CD8-positive, alpha-beta memory T cell (primary cell): ENCODE measurements around the gene SLC22A17. TPM values are rescaled to one million over a fixed set of nuclear protein-coding genes. Genes with fewer than 3 reads are reported as not detected.

Experiments used
- CTCF ChIA-PET: fragments of 350-600 bp; sonication (Branson Sonifier 250); formaldehyde crosslinking; loops from one replicate; lab custom pipeline; 2021; ENCODE audit warnings: antibody characterized with exemption; lab: Charles Lee
- POLR2A ChIA-PET: fragments of 350-600 bp; sonication (Branson Sonifier 250); formaldehyde crosslinking; loops from one replicate; lab custom pipeline; 2021; ENCODE audit warnings: antibody characterized with exemption; lab: Charles Lee
- DNase-seq, 5 donors: peaks; one replicate each; pipeline versions ENCODE4 v3.0.0 to v3.0.0-alpha.2; 2020 to 2022; ENCODE audit warnings: mixed read lengths in 1 of 5
- H3K27ac ChIP-seq: one replicate; pipeline ENCODE4 v1.7.0; 2013; ENCODE audit warnings: low read depth, mild to moderate bottlenecking, low read length, moderate library complexity
- H3K27me3 ChIP-seq: 2 replicates; pipeline ENCODE4 v1.7.0; 2013; ENCODE audit warnings: low read length, mild to moderate bottlenecking; ENCODE audit not compliant: insufficient read depth, poor library complexity, severe bottlenecking
- H3K36me3 ChIP-seq: 2 replicates; pipeline ENCODE4 v1.7.0; 2013; ENCODE audit warnings: mild to moderate bottlenecking, low read length, moderate library complexity; ENCODE audit not compliant: insufficient read depth
- H3K4me1 ChIP-seq: 2 replicates; pipeline ENCODE4 v1.7.0; 2013; ENCODE audit warnings: mild to moderate bottlenecking, low read length, moderate library complexity; ENCODE audit not compliant: insufficient read depth
- H3K4me3 ChIP-seq: 2 replicates; pipeline ENCODE4 v1.7.0; 2013; ENCODE audit warnings: mild to moderate bottlenecking, low read length
- H3K9me3 ChIP-seq: 2 replicates; pipeline ENCODE4 v1.7.0; 2013; ENCODE audit warnings: mild to moderate bottlenecking, low read length
- H3K27ac Mint-ChIP-seq, 8 donors: one replicate each; pipeline ENCODE4 v1.8.0; 2020 to 2021; ENCODE audit warnings: mixed read lengths in 8 of 8, mild to moderate bottlenecking in 6 of 8, inconsistent platforms in 3 of 8, moderate library complexity in 3 of 8
- H3K27me3 Mint-ChIP-seq, 2 donors: one replicate each; pipeline ENCODE4 v1.8.0; 2020 to 2021; ENCODE audit warnings: mixed read lengths in 2 of 2, mild to moderate bottlenecking in 1 of 2, moderate library complexity in 1 of 2
- H3K36me3 Mint-ChIP-seq, 3 donors: one replicate each; pipeline ENCODE4 v1.8.0; 2020 to 2021; ENCODE audit warnings: mixed read lengths in 3 of 3, inconsistent platforms in 1 of 3, mild to moderate bottlenecking in 1 of 3
- H3K4me1 Mint-ChIP-seq, 3 donors: one replicate each; pipeline ENCODE4 v1.8.0; 2020 to 2021; ENCODE audit warnings: mixed read lengths in 3 of 3, inconsistent platforms in 1 of 3, mild to moderate bottlenecking in 1 of 3
- H3K4me3 Mint-ChIP-seq, 7 donors: one replicate each; pipeline ENCODE4 v1.8.0; 2020 to 2021; ENCODE audit warnings: mixed read lengths in 7 of 7, mild to moderate bottlenecking in 6 of 7, moderate library complexity in 4 of 7, inconsistent platforms in 2 of 7
- H3K9me3 Mint-ChIP-seq, 5 donors: one replicate each; pipeline ENCODE4 v1.8.0; 2020 to 2022; ENCODE audit warnings: mixed read lengths in 5 of 5, mild to moderate bottlenecking in 3 of 5, moderate library complexity in 2 of 5, inconsistent platforms in 1 of 5
- polyA plus RNA-seq: library from polyadenylated mRNA; unstranded; fragments of 300-500 nt; fragmentation: Illumina TruSeq; gene quantifications from one replicate; pipeline ENCODE4 v1.2.3, GENCODE V29; 2021
- total RNA-seq, 2 experiments: library from RNA; stranded (reverse); gene quantifications; one replicate each; pipeline ENCODE4 v1.2.3, GENCODE V29; 2021

Gene SLC22A17
- total and polyA plus RNA-seq, 3 experiments from 2014 or later: 1.6 to 2.8 (median 2.6) TPM

DNA sequence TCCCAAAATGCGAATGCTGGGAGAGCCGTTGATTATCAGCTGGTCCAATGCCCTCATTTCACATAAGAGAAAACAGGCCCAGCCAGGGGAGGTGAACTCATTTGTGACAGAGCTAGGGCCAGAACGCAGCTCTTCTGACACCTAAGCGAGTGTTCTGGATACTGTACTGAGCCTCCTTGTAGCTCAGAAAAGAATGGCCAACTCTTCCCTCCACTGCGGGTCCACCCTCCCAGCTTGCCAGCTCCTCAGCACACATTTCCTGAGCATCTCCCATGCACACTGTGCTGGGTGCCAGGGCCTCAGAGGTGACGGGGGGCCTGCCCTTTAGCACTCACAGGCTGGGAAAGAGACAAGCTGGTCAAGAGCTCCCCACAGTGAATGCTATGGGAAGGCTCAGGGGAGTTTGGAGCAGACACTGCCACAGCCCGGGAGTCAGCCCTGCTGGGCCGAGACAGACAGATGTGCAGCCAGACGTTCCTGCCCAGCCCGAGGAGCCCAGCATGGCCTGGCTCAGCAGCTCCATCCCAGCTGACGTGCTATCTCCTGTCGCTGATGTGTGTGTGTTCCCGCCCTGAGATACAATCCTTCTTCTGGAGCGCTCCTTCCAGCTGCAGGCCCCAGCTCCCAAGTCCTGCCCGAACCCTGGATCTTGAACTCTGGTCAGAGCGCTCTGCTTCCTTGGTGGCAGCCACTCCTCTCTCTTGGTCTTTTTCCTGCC is 27.7 kb upstream of the SLC22A17 start:
- Mint-ChIP-seq H3K4me1 (no peaks in the 10 kb centered on the region), H3K4me3 (no peak overlapping the region), H3K27me3 (peaks cover 13 to 25% of the 10 kb centered on the region in 2 donors), H3K9me3 (no peaks in the 10 kb centered on the region), H3K27ac (no peak overlapping the region), H3K36me3 (no peaks in the 10 kb centered on the region)
- Histone ChIP-seq H3K9me3 (no peaks in the 10 kb centered on the region), H3K4me3 (no peak overlapping the region), H3K27me3 (no peaks in the 10 kb centered on the region), H3K36me3 (no peaks in the 10 kb centered on the region), H3K27ac (no peak overlapping the region), H3K4me1 (no peaks in the 10 kb centered on the region)
- ChIA-PET POLR2A (no interaction called here), CTCF (interaction anchor here (0.7 to 3.8 kb wide), 31 partner anchors 9 to 307 kb away, joined by 3 to 23 read pairs (median 4); partner anchors contain the start of gene PABPN1)
- DNase-seq: no peak

DNA sequence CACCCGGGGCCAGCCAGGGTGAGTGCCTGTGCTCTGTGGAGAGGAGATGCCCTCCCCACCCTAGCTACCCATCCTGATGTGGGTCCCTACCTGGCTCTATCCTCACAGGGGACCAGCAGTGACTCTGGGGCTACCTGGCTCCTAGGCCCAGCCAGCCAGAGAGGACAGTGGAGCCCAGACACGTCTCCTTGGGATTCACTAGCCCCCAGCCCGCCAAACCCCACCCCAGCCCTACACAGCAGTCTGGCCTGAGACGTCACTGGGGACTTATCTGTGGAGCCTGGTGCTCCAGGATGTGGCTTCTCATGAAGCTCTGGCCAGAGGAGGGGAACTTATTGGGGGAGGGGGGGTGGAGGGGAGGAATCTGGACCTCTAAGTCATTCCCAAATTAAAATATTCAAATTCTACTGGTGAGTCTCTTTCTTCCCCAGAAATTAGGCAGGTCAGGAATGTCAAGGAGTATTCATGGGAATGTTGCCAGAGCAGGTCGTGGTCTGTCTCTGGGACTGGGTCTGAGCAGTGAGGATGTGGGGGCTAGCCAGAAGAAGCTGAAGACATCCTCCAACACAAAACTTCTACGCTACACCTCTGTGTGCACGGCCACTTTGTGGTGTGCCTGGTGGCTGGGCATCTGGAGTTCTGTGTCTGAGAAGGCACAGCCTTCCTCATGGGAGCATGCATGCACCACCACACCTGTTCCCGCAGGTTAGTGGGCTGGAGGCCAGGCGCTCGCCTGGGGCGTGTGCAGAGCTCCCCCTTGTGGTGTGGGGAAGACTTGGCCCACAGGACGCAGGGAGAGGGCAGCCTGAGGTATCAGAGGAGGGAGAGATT is 26.9 kb upstream of the SLC22A17 start:
- Mint-ChIP-seq H3K36me3 (no peaks in the 10 kb centered on the region), H3K27me3 (peaks cover 13 to 25% of the 10 kb centered on the region in 2 donors)
- no peaks in the 10 kb centered on the region for H3K27me3 ChIP-seq

GRCh38 chr14:23378612-23379220 is 26.0 kb upstream of the SLC22A17 start:
- ChIA-PET POLR2A (no interaction called here), CTCF (interaction anchor here (1.1 to 3.8 kb wide), 9 partner anchors 11 to 268 kb away, joined by 3 to 23 read pairs (median 4); partner anchors contain the start of genes CEBPE and PABPN1)
- no peaks in the 10 kb centered on the region for H3K9me3 ChIP-seq
- no peaks in the 10 kb centered on the region for H3K4me1 ChIP-seq
- peaks cover 13 to 25% of the 10 kb centered on the region in 2 donors for H3K27me3 Mint-ChIP-seq
- H3K36me3 ChIP-seq: no peaks in the 10 kb centered on the region
- no peak overlapping the region for H3K4me3 ChIP-seq
- no peak overlapping the region for H3K27ac ChIP-seq
- no peaks in the 10 kb centered on the region for H3K36me3 Mint-ChIP-seq
- no peak for DNase-seq
- H3K27ac Mint-ChIP-seq: no peak overlapping the region
- no peaks in the 10 kb centered on the region for H3K27me3 ChIP-seq
- H3K4me3 Mint-ChIP-seq: no peak overlapping the region
- no peaks in the 10 kb centered on the region for H3K9me3 Mint-ChIP-seq
- no peaks in the 10 kb centered on the region for H3K4me1 Mint-ChIP-seq

More for the DNA sequence above, 26.9 kb upstream of the SLC22A17 start:
- POLR2A ChIA-PET: no interaction called here
- CTCF ChIA-PET: interaction anchor here (0.8 to 3.8 kb wide), 31 partner anchors 10 to 306 kb away, joined by 3 to 23 read pairs (median 4); partner anchors contain the start of genes CEBPE and PABPN1
- Mint-ChIP-seq H3K27ac (no peak overlapping the region), H3K9me3 (no peaks in the 10 kb centered on the region), H3K4me1 (no peaks in the 10 kb centered on the region), H3K4me3 (no peak overlapping the region)
- H3K27ac ChIP-seq: no peak overlapping the region
- no peaks in the 10 kb centered on the region for H3K36me3 ChIP-seq
- no peak overlapping the region for H3K4me3 ChIP-seq
- no peaks in the 10 kb centered on the region for H3K4me1 ChIP-seq
- H3K9me3 ChIP-seq: no peaks in the 10 kb centered on the region
- peak; percentile 49 to 74 (median 56) for DNase-seq

- Histone ChIP-seq H3K9me3 (no peaks in the 10 kb centered on the region), H3K27ac (no peak overlapping the region), H3K4me1 (no peaks in the 10 kb centered on the region), H3K27me3 (no peaks in the 10 kb centered on the region), H3K36me3 (no peaks in the 10 kb centered on the region), H3K4me3 (no peak overlapping the region)
- Mint-ChIP-seq H3K4me3 (no peak overlapping the region), H3K4me1 (no peaks in the 10 kb centered on the region), H3K27me3 (peaks cover 13 to 24% of the 10 kb centered on the region in 2 donors), H3K9me3 (no peaks in the 10 kb centered on the region), H3K27ac (no peak overlapping the region), H3K36me3 (no peaks in the 10 kb centered on the region)
- ChIA-PET CTCF (interaction anchor here (1.1 to 3.8 kb wide), 4 partner anchors 10 to 257 kb away, joined by 3 to 23 read pairs (median 5); no protein-coding TSS in a partner anchor), POLR2A (no interaction called here)
- DNase-seq: no peak
Measured at GRCh38 chr14:23377573-23378563, 25.2 kb upstream of the SLC22A17 start.

DNA sequence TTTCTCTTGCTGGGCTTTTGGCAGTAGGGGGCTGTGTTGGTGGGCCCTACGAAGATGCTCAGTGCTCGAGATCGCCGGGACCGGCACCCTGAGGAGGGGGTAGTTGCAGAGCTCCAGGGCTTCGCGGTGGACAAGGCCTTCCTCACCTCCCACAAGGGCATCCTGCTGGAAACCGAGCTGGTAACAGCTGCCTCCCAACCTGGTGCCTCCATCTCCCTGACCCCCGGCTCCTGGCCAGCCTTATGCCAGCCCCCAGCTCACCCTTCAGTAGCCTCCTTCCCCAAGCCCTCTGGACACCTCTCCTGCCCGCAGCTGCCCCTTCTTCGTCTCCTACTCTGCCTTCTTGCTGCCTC is 24.5 kb upstream of the SLC22A17 start:
- Histone ChIP-seq H3K36me3 (no peaks in the 10 kb centered on the region), H3K4me3 (no peak overlapping the region), H3K27ac (no peak overlapping the region), H3K9me3 (no peaks in the 10 kb centered on the region), H3K4me1 (no peaks in the 10 kb centered on the region), H3K27me3 (no peaks in the 10 kb centered on the region)
- Mint-ChIP-seq H3K27ac (no peak overlapping the region), H3K4me3 (no peak overlapping the region), H3K27me3 (peaks cover 12 to 18% of the 10 kb centered on the region in 2 donors), H3K9me3 (no peaks in the 10 kb centered on the region), H3K4me1 (no peaks in the 10 kb centered on the region), H3K36me3 (no peaks in the 10 kb centered on the region)
- ChIA-PET POLR2A (no interaction called here), CTCF (interaction anchor here (3.8 kb wide), 1 partner anchor 50 kb away, joined by 23 read pairs; no protein-coding TSS in a partner anchor)
- DNase-seq: no peak

DNA sequence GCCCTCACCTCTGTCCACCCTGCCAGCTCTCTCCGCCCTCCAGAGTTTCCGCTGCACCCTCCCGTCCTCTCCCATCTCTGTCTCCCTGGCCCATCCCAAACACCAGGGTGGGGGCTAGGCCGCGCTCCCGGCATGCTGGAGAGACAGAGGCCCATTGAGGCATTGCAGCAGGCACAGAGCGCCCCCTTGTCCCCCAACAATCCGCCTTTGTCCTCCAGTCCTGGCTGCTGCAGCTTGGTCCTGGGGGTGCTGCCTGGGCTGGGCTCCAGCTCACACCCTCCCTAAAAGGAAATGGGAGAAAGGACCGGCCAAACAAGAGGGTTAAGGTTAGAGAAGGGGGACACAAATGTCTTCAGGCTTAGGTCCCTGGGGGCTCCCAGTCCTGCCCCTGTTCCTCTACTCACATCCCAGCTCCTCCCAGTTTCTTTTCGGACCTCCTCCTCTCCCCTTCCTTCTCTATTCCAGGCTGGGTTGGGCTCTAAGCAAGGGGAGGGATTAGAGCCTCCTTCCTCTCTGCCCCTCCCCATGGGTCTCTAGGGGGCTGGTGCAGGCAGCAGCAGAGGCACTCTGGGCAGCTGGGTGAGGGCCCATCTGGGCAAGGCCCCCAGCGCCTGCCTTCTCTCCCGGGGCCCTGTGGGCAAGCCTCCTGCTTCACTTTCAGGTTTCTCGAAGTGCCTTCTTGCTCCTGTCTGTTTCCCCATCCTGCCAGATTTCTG is 24.0 kb upstream of the SLC22A17 start, which contains the start of gene CMTM5:
CMTM5 (plus strand) TSS at position 565 of the 716 bp plus-strand sequence. CDS start 206 bp downstream, outside the sequence.
- ChIA-PET CTCF (no interaction called here), POLR2A (no interaction called here)
- Mint-ChIP-seq H3K36me3 (no peaks in the 10 kb centered on the region), H3K9me3 (no peaks in the 10 kb centered on the region), H3K27ac (no peak within 1 kb of the TSS), H3K27me3 (peaks cover 12 to 16% of the 10 kb centered on the region in 2 donors), H3K4me3 (no peak within 1 kb of the TSS), H3K4me1 (no peaks in the 10 kb centered on the region)
- Histone ChIP-seq H3K27me3 (no peaks in the 10 kb centered on the region), H3K27ac (no peak within 1 kb of the TSS), H3K9me3 (no peaks in the 10 kb centered on the region), H3K4me3 (no peak within 1 kb of the TSS), H3K36me3 (no peaks in the 10 kb centered on the region), H3K4me1 (no peaks in the 10 kb centered on the region)
- no peak for DNase-seq
